ENCODE data around the gene PTPA.
"Not testable (repeated sequence)": the region's sequence is repeated elsewhere in the genome, so short reads cannot be mapped to it uniquely, and the experiment has no call there.

The PTPA gene

DNA sequence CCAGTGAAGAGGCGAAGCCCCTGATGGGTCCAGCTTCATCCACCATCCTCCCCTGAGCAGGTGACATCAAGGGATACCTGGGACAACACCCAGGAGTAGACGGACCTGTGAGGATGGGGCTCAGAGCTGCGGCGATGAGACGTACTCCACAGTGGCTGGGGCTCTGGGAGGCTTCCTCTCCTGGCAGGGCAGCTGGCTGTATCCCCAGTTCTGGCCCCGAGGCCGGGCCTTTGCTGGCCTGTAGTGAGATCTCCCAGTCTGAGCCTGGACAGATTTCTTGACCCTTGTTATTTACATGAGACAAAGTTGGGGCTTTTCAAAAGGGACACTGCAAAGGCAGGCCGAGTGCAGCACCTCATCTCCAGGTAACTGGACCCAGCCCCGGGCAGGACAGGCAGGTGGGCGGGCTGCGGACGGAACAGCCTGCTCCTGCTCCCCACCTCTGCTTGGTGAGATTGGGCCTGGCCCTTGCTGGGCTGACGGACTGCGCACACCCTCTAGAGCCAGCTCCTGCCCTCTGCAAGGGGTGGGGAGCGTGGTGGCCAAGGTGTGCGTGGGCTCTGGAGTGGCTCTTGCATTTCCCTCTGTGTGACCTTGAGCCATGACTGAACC is 43.8 kb downstream of the PTPA start:
- DNase-seq (ENCODE audit: low read depth), result no peak

DNA sequence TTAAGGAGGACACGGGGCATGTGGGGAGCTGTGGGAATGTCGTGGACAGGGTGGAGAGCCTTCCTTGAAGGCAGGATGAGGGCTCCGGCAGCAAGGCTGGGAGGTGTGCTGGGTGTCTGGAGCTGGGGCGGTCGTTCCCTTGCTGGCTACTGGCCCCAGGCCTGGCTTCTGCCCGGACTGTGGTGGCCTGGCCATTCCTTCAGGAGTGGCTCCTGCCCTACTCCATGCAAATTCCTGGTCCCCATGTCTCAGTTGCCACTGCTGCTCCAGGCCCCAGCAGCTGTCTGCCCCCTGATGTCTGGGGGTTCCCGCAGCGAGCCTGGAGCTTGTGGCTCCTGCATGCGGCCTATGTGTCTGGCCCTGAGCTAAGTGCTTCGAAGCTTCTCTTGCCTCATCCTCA is 44.9 kb downstream of the PTPA start:
- no peak for DNase-seq (ENCODE audit: low read depth)

DNA sequence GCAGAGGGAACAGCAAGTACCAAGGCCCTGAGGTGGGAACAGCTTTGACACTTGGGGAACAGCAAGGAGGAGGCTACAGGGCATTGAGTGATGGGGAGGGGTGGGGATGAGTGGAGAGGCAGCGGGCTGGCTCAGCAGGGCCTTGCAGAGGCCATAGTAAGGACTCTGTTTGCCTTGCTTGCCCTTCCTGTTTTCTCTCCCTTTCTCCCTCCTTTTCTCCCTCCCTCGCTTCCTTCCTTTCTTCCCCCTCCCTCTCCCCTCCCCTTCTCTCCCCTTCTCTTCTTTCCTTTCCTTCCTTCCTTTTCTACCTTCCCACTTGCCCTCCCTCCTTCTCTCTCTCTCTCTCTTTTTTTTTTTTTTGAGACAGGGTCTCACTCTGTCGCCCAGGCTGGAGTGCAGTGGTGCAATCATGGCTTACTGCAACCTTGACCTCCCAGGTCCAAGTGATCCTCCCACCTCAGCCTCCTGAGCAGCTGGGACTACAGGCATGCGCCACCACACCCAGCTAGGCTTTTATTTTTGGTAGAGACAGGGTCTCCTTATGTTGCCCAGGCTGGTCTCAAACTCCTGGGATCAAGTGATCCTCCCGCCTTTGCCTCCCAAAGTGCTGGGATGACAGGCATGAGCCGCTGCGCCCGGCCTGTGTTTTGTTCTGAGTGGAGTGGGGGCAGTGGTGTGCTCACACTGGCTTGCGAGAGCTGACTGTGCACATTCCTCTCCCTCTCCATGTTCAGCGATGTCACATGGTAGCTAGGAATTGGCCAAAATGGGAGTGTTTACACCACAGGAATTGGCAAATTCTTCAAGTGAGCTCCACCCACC is 49.7 kb downstream of the PTPA start:
- DNase-seq (ENCODE audit: low read depth), result no peak

DNA sequence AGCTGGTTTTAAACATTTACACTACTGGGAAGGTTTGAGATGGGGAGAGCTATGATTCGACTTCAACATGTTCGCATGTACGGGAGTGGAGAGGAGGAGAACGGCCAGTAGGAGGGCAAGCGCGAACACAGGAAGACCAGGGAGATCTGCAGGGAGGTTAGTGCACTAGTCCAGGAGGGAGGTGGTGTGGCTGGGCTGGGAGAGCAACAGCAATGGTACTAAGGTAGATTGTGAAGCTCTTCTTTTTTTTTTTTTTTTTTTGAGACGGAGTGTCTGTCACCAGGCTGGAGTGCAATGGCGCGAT is 50.3 kb downstream of the PTPA start:
- DNase-seq (ENCODE audit: low read depth), result no peak

DNA sequence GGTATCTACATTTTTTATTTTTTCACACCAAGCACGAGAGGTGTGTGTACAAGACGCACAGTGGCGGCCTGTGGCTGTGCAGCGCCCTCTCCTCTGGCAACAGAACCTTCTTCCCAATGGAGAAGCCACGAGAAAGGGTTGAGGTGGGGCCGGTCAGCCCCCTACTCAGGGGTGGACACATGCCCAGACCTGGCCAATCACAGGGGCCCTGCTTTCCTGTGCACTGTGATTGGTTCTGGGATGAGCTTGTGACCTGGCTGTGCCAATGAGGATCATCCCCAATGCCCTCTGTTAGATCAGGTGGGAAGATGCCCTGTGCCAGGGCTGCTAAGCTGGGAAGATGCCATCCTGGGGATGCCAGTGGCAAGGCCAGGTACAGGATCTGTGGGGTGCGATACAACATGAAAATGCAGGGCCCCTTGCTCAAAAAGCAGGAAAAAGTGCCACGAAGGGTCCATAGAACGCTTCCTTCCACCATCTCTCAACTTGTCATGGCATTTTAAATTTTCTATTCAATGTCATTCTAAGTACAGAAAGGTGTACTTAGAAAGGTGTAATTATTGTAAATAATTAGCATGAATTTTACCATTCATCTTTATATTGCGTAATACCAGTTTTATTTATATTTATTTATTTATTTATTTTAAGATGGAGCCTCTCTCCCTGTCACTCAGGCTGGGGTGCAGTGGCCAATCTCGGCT is 51.4 kb downstream of the PTPA start:
- no peak for DNase-seq (ENCODE audit: low read depth)

DNA sequence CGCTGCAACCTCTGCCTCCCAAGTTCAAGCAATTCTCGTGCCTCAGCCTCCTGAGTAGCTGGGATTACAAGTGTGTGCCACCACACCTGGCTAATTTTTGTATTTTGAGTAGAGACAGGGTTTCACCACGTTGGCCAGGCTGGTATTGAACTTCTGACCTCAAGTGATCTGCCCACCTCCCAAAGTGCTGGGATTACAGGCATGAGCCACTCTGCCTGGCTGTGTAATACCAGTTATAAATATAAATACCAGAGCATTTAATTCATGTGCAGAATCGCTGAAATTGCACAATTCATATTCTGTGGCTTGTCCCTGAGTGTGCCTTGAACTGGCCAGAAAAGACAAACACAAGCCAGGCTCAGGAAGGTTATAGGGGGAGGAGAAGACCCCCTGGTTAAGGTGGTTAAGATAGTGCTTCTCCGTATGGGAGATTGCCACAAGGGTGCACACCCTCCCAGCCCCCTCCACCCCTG is 52.0 kb downstream of the PTPA start:
- DNase-seq (ENCODE audit: low read depth), result not testable (repeated sequence)

DNA sequence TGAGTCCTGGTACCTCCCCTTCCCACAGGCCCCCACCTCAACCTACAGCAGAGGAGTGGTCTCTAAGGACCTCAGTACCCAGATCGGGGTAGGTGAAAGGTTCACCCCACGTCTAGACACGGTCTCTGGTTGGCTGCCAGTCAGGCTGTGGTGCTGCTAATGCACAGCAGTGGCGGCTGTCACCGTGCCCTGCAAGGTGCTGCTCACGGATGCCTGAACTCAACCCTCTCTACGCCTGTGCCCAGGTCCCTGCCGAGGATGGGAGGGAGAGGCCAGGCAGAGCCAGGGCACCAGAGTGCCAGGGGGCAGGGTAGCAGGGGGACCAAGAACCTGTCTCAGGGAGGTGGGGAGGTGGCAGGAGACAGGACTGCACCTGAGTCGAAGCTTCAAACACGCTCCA is 52.5 kb downstream of the PTPA start:
- DNase-seq (ENCODE audit: low read depth), result no peak

DNA sequence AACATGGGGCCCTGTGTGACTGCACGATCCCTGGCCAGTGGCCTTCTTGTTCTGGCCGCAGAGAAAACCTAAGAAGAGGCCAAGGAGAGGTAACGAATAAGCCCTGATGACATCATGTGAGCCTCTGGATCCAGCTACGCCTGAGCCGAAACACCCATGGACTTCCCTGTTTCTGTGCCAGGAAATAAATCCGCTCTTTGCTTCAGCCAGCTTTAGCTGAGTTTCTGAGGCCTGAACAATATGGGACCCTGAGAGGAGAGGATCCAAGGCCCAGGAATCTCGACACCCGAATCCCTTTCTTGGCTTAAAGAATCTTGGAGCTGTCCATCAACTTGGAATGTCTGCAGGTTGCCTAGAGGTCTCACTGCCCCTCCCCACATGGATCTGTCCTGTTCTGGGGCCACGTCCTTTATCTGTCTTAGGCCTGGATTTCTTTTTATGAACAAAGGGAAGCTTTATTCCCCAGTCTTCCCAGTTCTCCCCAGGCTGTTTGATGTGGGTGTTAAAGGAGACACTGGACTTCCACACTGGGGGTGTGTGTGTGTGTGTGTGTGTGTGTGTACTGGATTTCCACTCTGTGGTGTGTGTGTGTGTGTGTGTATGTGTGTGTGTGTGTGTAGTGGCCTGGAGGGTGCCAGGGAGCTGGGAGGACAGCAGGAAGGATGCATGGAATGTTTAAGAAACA is 53.2 kb downstream of the PTPA start:
- no peak for DNase-seq (ENCODE audit: low read depth)

DNA sequence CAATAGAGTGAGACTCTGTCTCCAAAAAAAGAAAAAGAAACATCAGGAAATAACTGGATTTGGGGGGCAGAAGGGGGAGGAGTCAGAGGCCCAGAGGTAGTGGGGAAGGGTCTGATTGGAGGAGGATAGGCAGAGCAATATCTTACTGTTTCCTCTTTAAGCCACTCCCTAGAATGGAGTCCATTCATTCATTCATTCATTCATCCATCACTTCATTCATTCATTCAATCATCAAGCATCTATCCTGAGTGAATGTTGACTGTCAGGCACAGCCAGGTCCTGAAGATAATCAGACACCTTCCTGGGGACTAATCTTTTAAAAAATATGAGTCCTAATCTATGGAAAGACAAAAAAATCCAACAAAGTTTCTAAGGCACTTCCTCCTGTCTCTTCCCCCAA is 54.0 kb downstream of the PTPA start:
- DNase-seq (ENCODE audit: low read depth), result no peak

DNA sequence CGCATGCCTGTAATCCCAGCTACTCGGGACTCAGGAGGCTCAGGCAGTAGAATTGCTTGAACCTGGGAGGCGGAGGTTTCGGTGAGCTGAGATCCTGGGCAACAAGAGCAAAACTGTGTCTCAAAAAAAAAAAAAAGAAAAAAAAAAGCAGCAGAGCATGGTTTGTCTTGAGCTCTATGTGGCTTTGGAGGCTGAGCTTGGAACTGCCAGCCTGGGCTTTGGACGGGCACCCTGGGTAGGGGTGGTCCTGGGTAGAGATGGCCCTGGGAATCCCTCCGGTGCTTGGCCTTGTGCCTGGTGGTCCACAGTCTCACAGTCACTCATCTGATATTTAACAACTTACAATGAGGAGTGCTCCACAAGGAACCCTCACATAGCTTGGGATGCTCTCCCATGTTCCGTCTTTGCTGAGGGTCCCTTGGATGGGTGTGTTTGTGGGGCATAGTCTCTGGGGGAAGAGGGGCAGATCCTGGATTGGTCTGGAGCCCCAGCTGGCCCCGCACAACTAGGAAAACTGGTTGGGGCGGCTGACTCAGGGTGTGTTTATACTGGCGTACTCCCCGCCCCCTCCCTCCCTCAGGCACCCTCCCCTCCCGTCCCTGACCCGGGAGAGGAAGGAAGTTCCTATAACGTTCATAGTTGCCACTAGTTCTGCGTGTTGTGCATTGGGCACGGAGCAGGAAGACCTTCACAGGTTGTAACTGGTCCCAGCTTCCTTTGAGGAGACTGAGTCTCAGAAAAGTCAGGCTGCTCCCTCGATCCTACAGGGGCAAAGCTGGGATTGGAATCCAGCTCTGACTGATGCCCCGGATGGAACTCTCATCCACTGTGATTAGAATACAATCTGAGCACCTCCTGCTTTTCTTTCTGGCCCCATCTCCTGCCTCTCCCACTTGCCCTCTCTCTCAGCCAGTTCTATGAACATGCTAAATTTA is 55.7 kb downstream of the PTPA start:
- no peak for DNase-seq (ENCODE audit: low read depth)

DNA sequence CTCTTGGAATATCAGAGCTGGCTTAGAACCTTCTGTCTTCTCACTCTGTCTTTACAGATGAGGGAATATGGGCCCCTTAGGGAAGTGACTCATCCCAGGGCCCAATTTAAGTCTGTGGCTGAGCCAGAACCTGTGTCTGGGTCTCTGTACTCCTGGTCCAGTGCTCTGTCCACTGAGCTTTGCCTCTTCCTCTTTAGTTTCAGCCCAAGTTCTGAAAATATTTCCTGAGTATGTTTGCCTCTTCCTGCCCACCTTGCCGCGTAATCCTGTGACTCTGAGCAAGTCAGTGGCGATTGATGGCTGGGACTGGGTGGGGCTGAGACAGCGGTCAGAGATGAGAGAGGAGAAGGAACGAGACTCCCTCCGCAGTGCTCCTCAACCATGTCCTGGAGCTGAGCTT is 59.0 kb downstream of the PTPA start:
- no peak for DNase-seq (ENCODE audit: low read depth)

DNA sequence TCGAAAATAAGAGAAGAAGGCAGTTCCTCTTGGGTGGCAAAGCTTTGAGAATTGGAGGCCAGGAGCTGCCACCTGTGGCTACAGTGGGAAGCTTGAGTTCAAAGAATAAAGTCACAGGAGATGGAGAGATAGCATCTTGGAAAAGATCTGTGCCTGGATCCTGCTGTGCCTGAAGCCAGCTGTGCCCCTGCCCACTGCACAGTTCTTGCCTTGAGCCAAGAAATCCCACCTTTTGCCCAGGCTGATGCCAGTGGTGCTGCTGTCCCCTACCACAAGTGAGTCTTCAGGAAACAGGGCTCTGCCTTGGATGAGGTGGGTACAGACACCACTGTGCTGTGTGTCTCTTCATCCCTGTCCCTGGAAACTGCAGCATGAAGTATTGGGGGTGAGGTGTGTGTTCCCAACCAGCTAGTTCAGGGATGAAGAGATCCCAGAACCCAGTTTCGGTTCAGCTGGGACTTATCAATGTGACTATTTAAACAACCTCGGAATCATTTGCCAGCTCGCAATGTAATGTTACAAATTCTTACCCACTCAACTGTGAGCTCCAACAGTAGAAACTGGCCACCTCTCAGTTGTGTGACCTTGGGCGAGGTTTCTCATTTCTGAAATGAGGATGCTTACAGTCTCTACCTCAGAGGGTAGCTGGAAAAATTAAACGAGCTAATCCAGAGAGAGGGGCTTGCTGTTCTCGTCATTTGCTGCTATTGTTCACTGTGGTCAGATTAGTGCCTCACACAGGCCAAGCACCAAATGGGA is 61.0 kb downstream of the PTPA start:
- DNase-seq (ENCODE audit: low read depth), result no peak

DNA sequence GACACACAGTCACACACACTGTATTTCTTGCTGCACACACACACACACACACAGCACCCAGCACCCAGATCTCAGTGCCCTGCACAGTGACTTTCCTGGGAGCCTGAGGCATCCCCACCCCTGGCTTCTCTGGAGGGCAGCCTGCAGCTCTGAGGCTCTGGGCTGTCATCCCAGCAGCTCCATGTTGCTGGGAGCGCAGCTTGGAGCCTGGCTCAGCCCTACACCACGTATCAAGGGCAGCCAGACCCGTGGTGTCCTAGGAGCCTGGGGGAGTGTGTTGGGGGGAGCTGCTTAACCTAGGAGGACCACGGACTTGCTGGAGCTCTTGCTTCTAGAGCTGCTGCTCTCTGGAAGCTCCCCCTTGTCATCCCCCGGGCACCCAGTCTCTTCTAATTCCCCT is 61.6 kb downstream of the PTPA start:
- DNase-seq (ENCODE audit: low read depth), result no peak

DNA sequence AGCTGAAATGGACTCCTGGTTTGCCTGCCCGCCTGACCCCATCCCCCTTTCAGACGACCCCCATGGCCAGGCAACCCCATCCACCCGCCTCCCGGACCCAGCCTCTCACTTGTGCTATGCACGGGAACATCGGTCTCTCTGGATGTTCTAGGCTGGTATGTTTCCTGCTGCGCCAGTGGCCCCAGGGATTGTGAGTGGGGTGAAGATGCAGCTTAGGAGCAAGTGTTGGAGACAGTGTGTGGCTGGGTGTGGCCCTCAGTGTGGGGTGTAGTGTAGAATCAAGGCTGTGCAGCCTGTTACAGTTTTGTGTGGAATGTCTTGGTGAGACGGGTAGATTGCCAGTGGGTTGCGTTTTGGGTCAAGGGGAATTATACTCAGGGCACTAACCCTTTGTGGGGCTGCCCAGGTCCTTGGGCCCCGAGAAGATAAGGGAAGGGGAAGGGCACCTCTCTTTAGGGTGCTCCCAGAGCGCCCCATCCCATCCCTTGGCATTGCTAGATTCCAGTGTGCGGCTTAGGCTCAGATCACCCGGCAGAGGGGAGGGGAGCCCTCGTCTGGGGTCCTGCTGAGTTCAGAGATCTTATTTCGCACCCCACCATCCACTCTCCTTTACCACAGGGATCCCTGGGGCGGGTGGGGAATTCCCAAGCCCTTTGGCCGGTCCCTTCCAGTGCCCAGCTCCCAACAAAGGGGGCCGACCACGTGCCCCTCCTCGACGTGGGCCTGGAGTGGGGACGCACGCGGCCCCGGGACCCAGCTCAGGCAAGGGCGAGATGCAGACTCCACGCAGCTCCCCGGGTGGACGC is 62.3 kb downstream of the PTPA start:
- DNase-seq (ENCODE audit: low read depth), result no peak

DNA sequence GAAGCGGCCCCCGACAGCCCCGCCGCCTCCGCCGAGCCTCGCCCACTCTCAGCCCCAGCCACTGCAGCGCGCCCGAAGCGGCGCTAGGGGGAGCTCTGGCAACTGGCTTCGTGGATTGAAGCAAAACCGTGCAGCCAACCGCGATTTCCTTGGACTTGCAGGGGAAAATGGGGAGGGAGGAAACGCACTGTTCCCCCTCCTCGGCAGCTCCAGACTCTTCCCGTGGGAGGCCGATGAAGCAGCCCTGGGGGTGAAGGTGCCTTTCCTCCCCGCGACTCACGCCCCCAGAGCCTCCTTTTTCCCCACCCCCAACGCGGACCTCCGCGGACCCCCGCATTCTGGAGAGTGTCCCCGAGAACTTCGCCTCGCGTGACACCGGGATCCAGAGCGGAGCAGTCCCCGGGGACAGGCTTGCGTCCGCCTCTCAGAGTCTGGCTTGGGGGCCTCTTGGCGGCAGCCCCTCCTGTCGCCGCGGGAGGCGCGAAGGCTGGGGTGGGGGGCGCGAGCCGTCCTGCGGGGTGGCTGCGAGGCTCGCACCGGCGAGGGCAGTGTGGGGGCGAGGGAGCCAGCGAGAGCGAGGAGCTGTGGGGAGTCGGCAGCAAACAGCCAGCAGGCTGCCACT is 63.0 kb downstream of the PTPA start:
- peak; percentile 67 for DNase-seq (ENCODE audit: low read depth)

DNA sequence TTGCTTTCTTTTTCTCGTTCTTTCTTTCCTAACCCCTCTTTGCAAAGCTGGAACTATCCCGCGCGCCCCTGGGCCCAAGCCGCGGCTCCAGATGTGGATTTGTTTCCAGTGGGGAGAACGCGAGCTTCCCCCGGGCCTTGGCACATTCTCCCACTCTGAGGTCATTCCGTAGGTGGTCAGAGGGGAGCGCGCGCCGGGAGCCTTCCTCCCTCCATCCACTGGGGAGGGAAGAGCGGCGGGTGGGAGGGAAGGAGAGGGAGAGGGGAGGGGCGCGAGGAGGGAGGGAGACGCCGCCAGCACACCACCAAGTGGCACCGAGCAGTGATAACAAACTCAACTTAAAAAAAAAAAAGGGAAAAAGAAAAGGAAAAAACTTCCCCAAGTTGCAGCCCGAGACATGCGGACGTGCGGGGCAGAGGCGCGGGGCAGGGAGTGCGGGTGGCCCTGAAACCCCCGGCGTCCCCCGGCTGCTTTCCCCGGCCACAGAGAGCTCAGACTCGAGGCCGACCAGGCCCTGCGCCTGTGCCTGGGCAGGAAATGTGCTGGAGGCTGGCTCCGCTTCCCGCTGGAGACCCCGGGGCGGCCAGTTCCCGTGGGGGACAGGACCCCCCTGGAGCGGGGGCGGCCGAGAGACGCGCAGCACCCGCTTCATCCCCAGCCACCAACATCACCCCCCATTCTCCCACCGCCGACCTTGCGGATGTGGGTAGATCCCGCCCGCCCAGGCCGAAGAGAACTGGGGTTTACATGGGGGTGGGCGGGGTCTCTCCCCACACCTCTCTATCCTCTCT is 63.7 kb downstream of the PTPA start:
- DNase-seq (ENCODE audit: low read depth), result no peak

DNA sequence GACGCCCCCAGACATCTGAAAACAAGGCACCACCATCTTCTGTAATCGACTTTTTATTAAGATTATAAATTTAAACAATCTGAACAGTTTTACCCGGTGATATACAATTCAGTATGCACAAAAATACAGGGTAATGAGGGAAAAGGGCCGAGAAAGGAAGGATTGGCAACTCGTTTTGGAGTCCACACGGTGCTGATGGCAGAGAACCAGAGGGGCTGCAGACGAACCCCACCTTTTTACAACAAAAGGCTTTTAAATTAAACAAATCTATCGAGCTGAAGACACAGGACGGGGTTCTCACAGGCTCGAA is 64.3 kb downstream of the PTPA start:
- DNase-seq (ENCODE audit: low read depth), result no peak

DNA sequence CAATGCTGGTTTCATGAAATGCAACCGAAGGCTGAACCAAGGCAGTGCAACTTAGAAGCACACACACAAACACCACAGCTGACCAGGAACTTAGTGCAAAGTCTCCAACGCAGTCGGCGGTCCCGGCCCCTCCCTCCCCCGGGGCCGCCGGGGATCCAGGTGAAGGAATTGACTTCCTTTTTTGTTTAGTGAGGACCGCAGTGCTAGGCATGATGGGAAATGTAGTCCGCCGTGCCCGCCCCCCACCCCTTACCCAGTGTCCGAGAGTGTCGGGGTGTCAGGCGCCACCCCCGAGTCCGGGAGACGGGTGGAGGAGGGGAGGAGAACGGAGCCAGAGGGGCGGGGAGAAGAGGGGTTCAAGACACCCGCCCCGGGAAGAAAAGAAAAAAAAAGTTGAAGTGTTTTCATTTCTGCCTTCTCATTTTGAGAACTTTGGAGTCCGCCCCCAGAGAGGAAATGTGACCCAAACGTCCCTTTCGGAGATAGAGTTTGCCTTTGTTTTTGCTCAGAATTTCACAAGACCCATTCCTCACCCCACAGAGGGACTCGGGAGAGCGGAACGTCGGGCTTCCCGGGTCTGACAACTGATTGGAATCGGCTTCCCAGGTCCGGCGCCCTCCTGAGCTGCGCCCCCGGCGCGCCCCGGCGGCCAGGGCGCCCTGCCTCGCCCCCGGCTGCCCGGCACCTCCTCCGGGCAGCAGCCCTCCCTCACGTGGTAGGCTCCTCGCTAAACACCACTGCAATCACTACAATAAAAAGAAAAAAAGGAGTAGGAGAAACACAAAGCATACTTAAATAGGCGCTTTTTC is 64.8 kb downstream of the PTPA start:
- peak; percentile 25 for DNase-seq (ENCODE audit: low read depth)
